C4-2B (cell line): Measurements from ENCODE around the gene PTPA.

ENCODE experiments used
- H3K27ac ChIP-seq: fragments of 450-650 bp; 2 replicates; pipeline ENCODE4 v1.5.1; 2017
- CTCF ChIP-seq: fragments of 450-650 bp; conservative IDR thresholded peaks from 2 replicates; pipeline ENCODE4 v1.5.1; 2017; ENCODE audit warnings: mild to moderate bottlenecking
- ZFX ChIP-seq: fragments of 450-650 bp; IDR thresholded peaks from 2 replicates; pipeline ENCODE4 v1.6.1; 2017

Gene PTPA

GRCh38 chr9:129156163-129156562 is 44.9 kb downstream of the PTPA start:
- TF ChIP-seq ZFX (no peak), CTCF (no peak)
- H3K27ac ChIP-seq = no peak overlapping the region

GRCh38 chr9:129160712-129161533 is 49.7 kb downstream of the PTPA start:
- no peak overlapping the region for H3K27ac ChIP-seq
- TF ChIP-seq CTCF = no peak
- no peak for TF ChIP-seq ZFX

- TF ChIP-seq CTCF (no peak), ZFX (no peak)
- H3K27ac ChIP-seq = no peak overlapping the region
Measured at GRCh38 chr9:129161534-129161837, 50.3 kb downstream of the PTPA start.

GRCh38 chr9:129162497-129163197 is 51.4 kb downstream of the PTPA start:
- H3K27ac ChIP-seq = no peak overlapping the region
- TF ChIP-seq CTCF (no peak), ZFX (no peak)

GRCh38 chr9:129163198-129163670 is 52.0 kb downstream of the PTPA start:
- peak overlapping the region; percentile 31; the same call in 1 of the 2 replicates for H3K27ac ChIP-seq

GRCh38 chr9:129163753-129164152 is 52.5 kb downstream of the PTPA start:
- TF ChIP-seq CTCF (no peak), ZFX (no peak)
- peak overlapping the region; percentile 31 for H3K27ac ChIP-seq

GRCh38 chr9:129164246-129164930 is 53.2 kb downstream of the PTPA start:
- TF ChIP-seq ZFX (no peak), CTCF (no peak)
- peak overlapping the region; percentile 31 for H3K27ac ChIP-seq
